Loucy (cell line): ENCODE data around the gene INPPL1.
A peak's percentile ranks its signal among the peaks of the same experiment; 100 is the strongest.
"Not testable (repeated sequence)": the region's sequence is repeated elsewhere in the genome, so short reads cannot be mapped to it uniquely, and the experiment has no call there.

Experiments used
- H2AFZ ChIP-seq: fragments of 200-600 bp; sonication (generic); 2 replicates; pipeline ENCODE4 v1.6.0; 2016; ENCODE audit warnings: antibody characterized with exemption, mild to moderate bottlenecking, low read length, moderate library complexity
- H3F3A ChIP-seq: fragments of 200-600 bp; 2 replicates; pipeline ENCODE4 v1.6.0; 2016; ENCODE audit warnings: antibody characterized with exemption, low read depth, mild to moderate bottlenecking
- H3K27me3 ChIP-seq: fragments of 200-600 bp; sonication (generic); 2 replicates; pipeline ENCODE4 v1.6.1; 2014; ENCODE audit warnings: low read length, mild to moderate bottlenecking; ENCODE audit not compliant: insufficient read depth, poor library complexity, severe bottlenecking
- H3K36me3 ChIP-seq: fragments of 200-600 bp; sonication (generic); 2 replicates; pipeline ENCODE4 v1.6.1; 2016; ENCODE audit warnings: low read length; ENCODE audit not compliant: insufficient read depth
- H3K4me1 ChIP-seq: fragments of 200-600 bp; sonication (generic); 2 replicates; pipeline ENCODE4 v1.5.1; 2014; ENCODE audit warnings: low read length, mild to moderate bottlenecking; ENCODE audit not compliant: insufficient read depth, poor library complexity, severe bottlenecking
- H3K4me2 ChIP-seq: fragments of 200-600 bp; sonication (generic); 2 replicates; pipeline ENCODE4 v1.6.0; 2014; ENCODE audit warnings: antibody characterized with exemption, low read length, low read depth, mild to moderate bottlenecking; ENCODE audit not compliant: poor library complexity, severe bottlenecking
- H3K4me3 ChIP-seq: fragments of 200-600 bp; sonication (generic); 2 replicates; pipeline ENCODE4 v1.5.1; 2014; ENCODE audit warnings: low read length, mild to moderate bottlenecking, mixed read lengths; ENCODE audit not compliant: poor library complexity, severe bottlenecking
- H3K79me2 ChIP-seq: fragments of 200-600 bp; sonication (generic); 2 replicates; pipeline ENCODE4 v1.6.1; 2014; ENCODE audit warnings: low read length; ENCODE audit not compliant: insufficient read depth
- H3K9ac ChIP-seq: fragments of 200-600 bp; sonication (generic); 2 replicates; pipeline ENCODE4 v1.6.0; 2014; ENCODE audit warnings: mild to moderate bottlenecking, low read depth, low read length, moderate library complexity; ENCODE audit not compliant: poor library complexity, severe bottlenecking
- H3K9me2 ChIP-seq: fragments of 200-600 bp; sonication (generic); replicated peaks from 2 replicates; pipeline ENCODE4 v1.6.1; 2016; ENCODE audit warnings: low read depth, low read length, mixed read lengths
- H3K9me3 ChIP-seq: fragments of 200-600 bp; sonication (generic); 2 replicates; pipeline ENCODE4 v1.6.1; 2014; ENCODE audit warnings: mild to moderate bottlenecking, antibody characterized with exemption, low read length, low read depth; ENCODE audit not compliant: insufficient read depth
- H4K20me1 ChIP-seq: fragments of 200-600 bp; sonication (generic); 2 replicates; pipeline ENCODE4 v1.6.0; 2014; ENCODE audit warnings: antibody characterized with exemption, low read length, mild to moderate bottlenecking; ENCODE audit not compliant: insufficient read depth, poor library complexity, severe bottlenecking
- EZH2phosphoT487 ChIP-seq: fragments of 200-600 bp; IDR thresholded peaks from 2 replicates; pipeline ENCODE4 v1.6.1; 2018; ENCODE audit warnings: antibody characterized with exemption, mild to moderate bottlenecking, moderate library complexity, borderline replicate concordance
- TF ChIP-seq, protein P1 (sequence below): fragments of 200-600 bp; sonication (generic); conservative IDR thresholded peaks from 2 replicates; pipeline ENCODE4 v1.5.1; 2014; ENCODE audit warnings: mild to moderate bottlenecking, antibody characterized with exemption, low read length

INPPL1 gene

DNA sequence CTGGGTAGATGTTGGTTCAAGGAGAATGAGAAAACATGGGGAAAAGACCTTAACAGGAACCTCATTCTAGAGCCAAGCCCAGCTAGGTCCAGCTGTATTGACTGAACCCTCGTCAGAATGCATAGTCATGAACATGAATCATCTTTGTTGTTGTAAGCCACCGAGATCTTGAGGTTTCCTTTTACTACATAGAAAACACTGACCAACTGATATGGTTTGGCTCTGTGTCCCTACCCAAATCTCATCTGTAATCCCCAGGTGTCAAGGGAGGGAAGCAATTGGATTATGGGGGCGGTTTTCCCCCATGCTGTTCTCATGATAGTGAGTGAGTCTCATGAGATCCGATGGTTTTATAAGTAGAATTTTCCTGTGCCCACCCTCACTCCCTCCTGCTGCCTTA is 38.8 kb downstream of the INPPL1 start:
- no peak for TF ChIP-seq EZH2phosphoT487
- TF ChIP-seq, protein P1, sequence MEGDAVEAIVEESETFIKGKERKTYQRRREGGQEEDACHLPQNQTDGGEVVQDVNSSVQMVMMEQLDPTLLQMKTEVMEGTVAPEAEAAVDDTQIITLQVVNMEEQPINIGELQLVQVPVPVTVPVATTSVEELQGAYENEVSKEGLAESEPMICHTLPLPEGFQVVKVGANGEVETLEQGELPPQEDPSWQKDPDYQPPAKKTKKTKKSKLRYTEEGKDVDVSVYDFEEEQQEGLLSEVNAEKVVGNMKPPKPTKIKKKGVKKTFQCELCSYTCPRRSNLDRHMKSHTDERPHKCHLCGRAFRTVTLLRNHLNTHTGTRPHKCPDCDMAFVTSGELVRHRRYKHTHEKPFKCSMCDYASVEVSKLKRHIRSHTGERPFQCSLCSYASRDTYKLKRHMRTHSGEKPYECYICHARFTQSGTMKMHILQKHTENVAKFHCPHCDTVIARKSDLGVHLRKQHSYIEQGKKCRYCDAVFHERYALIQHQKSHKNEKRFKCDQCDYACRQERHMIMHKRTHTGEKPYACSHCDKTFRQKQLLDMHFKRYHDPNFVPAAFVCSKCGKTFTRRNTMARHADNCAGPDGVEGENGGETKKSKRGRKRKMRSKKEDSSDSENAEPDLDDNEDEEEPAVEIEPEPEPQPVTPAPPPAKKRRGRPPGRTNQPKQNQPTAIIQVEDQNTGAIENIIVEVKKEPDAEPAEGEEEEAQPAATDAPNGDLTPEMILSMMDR: no peak
- Histone ChIP-seq H3K79me2 (no peaks in the 10 kb centered on the region), H3F3A (no peaks in the 10 kb centered on the region), H3K36me3 (no peaks in the 10 kb centered on the region), H3K9me3 (no peaks in the 10 kb centered on the region), H3K4me3 (no peak overlapping the region), H3K9ac (no peak overlapping the region), H2AFZ (no peak overlapping the region), H3K4me2 (no peak overlapping the region), H3K27me3 (no peaks in the 10 kb centered on the region), H4K20me1 (no peaks in the 10 kb centered on the region), H3K9me2 (no peaks in the 10 kb centered on the region), H3K4me1 (no peaks in the 10 kb centered on the region)

DNA sequence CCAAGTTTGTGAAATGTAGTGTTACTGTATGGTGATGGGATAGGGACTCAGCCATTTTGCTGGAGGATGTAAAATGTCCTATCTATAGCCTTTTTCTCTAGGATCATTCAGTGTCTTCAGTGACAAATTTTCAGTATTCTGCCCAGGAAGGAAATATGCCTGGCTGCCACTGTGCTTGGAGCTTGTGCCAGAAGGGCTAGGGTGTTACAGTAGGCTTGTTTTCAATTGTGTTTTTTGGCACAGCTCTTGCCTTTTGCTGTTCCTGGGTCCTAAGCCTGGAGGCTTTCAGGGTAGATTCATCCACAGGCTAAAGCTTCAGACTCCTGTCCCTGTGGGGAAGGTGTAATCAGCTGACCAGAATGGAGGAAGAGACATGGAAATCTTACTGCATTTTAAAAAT is 41.4 kb downstream of the INPPL1 start:
- Histone ChIP-seq H3K79me2 (no peaks in the 10 kb centered on the region), H3K9ac (no peak overlapping the region), H2AFZ (peak overlapping the region; percentile 65; the same call in 1 of the 2 replicates), H3K9me2 (no peaks in the 10 kb centered on the region), H3K4me2 (no peak overlapping the region), H3K36me3 (no peaks in the 10 kb centered on the region), H4K20me1 (no peaks in the 10 kb centered on the region), H3K4me1 (no peaks in the 10 kb centered on the region), H3F3A (no peaks in the 10 kb centered on the region), H3K9me3 (no peaks in the 10 kb centered on the region), H3K4me3 (no peak overlapping the region), H3K27me3 (no peaks in the 10 kb centered on the region)
- TF ChIP-seq, protein P1: no peak
- TF ChIP-seq EZH2phosphoT487: no peak

DNA sequence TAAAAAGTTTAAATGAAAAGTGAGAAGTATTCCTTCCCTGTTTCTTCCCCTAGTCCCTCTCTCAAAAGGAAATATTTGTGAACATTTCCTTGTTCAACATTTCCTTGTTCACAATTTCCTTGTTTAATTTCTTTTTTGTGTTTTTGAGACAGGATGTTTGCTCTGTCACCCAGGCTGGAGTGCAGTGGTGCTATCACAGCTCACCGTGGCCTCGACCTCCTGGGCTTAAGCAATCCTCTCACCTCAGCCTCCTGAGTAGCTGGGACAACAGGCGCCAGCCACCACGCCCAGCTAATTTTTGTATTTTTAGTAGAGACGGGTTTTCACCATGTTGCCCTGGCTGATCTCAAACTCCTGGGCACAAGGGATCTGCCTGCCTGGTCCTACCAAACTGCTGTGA is 42.4 kb downstream of the INPPL1 start:
- not testable (repeated sequence) for H3K27me3 ChIP-seq, H3K4me1 ChIP-seq, H3K4me3 ChIP-seq, H3K36me3 ChIP-seq, H4K20me1 ChIP-seq, H3F3A ChIP-seq, H3K9me2 ChIP-seq, H2AFZ ChIP-seq, H3K9me3 ChIP-seq, H3K79me2 ChIP-seq, H3K4me2 ChIP-seq, H3K9ac ChIP-seq

DNA sequence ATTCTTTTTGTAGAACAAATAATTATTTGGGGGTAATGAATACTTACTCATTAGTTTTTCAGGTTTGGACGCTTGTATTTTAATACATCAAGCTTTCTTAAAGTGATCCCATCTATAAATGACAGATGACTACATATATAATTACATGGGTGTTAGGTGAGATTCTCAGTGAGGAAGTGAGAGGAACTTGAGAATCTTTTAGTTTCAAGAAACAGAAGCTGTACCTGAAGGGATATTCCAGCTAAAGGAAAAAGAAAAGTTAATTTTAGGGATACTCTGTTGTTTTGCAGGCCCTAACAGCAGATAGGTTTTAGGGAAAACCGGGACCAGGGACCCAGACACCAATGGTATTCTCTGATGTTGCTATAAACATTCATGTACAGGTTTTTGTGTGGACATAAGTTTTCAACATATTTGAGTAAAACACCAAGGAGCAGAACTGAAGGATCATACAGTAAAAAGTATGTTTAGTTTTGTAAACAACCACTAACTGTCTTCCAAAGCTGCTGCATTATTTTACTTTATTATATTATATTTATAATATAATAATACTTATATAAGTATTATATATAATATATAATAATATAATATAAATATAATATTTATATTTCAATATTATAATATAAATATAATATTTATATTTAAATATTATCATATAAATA is 43.5 kb downstream of the INPPL1 start:
- Histone ChIP-seq H3K27me3 (no peaks in the 10 kb centered on the region), H3F3A (no peaks in the 10 kb centered on the region), H2AFZ (no peak overlapping the region), H3K9ac (no peak overlapping the region), H3K9me3 (no peaks in the 10 kb centered on the region), H3K79me2 (no peaks in the 10 kb centered on the region), H3K4me1 (no peaks in the 10 kb centered on the region), H3K4me2 (no peak overlapping the region), H3K4me3 (no peak overlapping the region), H3K9me2 (no peaks in the 10 kb centered on the region), H3K36me3 (no peaks in the 10 kb centered on the region), H4K20me1 (no peaks in the 10 kb centered on the region)
- no peak for TF ChIP-seq EZH2phosphoT487
- TF ChIP-seq, protein P1: no peak
